Esophagus muscularis mucosa (tissue), 3 donors: ENCODE results near the gene VMAC.

Experiments used
- CTCF ChIP-seq, 3 experiments: fragments of 200-600 bp in 2 of 3; fragments of 450-650 bp in 1 of 3; sonication (generic) in 2 of 3; IDR thresholded peaks; one replicate each; pipeline ENCODE4 v1.5.1; 2017 to 2019; ENCODE audit warnings: antibody characterized with exemption in 3 of 3, mild to moderate bottlenecking in 2 of 3, moderate library complexity in 1 of 3
- POLR2A ChIP-seq: fragments of 450-650 bp; IDR thresholded peaks from one replicate; pipeline ENCODE4 v1.6.1; 2017; ENCODE audit warnings: antibody characterized with exemption, moderate library complexity, mild to moderate bottlenecking, low read depth

- no peak for TF ChIP-seq POLR2A
- TF ChIP-seq CTCF (IDR thresholded peaks at IDR 0.05) = no peak
Observed at GRCh38 chr19:5925830-5926427, 21.3 kb downstream of the VMAC start.
